Epithelial cell of esophagus (primary cell): ENCODE measurements around the gene ZNF691.

ENCODE experiments used
- DNase-seq: peaks from one replicate; pipeline ENCODE4 v3.0.0; 2010; ENCODE audit warnings: low read depth
- H3K4me3 ChIP-seq: 2 replicates; pipeline ENCODE4 v1.5.1; 2011; ENCODE audit warnings: mild to moderate bottlenecking, low read length, control low read depth
- TF ChIP-seq, protein P1 (sequence below): IDR thresholded peaks from 2 replicates; pipeline ENCODE4 v1.5.1; 2011; ENCODE audit warnings: low read depth, mild to moderate bottlenecking, low read length, control low read depth, inconsistent platforms; ENCODE audit not compliant: insufficient read depth; ENCODE audit errors: missing control alignments

ZNF691 gene

GRCh38 chr1:42832641-42833240, 13.7 kb upstream of the ZNF691 start:
- no peak overlapping the region for H3K4me3 ChIP-seq
- TF ChIP-seq, protein P1, sequence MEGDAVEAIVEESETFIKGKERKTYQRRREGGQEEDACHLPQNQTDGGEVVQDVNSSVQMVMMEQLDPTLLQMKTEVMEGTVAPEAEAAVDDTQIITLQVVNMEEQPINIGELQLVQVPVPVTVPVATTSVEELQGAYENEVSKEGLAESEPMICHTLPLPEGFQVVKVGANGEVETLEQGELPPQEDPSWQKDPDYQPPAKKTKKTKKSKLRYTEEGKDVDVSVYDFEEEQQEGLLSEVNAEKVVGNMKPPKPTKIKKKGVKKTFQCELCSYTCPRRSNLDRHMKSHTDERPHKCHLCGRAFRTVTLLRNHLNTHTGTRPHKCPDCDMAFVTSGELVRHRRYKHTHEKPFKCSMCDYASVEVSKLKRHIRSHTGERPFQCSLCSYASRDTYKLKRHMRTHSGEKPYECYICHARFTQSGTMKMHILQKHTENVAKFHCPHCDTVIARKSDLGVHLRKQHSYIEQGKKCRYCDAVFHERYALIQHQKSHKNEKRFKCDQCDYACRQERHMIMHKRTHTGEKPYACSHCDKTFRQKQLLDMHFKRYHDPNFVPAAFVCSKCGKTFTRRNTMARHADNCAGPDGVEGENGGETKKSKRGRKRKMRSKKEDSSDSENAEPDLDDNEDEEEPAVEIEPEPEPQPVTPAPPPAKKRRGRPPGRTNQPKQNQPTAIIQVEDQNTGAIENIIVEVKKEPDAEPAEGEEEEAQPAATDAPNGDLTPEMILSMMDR, result no peak
- DNase-seq, result no peak

- no peak for DNase-seq
- no peak overlapping the region for H3K4me3 ChIP-seq
- TF ChIP-seq, protein P1, result no peak
Measured at GRCh38 chr1:42833981-42834380, 12.4 kb upstream of the ZNF691 start.

DNA sequence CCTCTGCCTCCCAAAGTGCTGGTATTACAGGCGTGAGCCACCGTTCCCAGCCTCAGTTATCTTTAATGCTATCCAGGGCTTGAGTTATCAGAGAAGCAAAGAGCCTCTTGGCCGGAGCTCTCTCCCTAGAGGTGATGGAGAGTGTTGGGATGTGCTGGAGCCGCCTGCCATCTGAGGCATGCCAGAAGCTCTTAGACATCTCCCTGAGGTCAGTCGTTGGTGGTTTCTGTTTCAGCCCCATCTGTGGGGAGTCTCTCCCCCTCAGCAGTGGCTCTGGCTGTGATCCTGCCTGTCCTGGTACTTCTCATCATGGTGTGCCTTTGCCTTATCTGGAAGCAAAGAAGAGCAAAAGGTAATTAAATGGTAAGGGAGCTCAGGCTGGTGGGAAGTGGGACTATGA, 11.6 kb upstream of the ZNF691 start:
- H3K4me3 ChIP-seq, result no peak overlapping the region
- no peak for DNase-seq
- TF ChIP-seq, protein P1, result no peak

- H3K4me3 ChIP-seq, result no peak overlapping the region
- DNase-seq, result no peak
- TF ChIP-seq, protein P1, result no peak
Measured at GRCh38 chr1:42835422-42835821, 11.0 kb upstream of the ZNF691 start.

DNA sequence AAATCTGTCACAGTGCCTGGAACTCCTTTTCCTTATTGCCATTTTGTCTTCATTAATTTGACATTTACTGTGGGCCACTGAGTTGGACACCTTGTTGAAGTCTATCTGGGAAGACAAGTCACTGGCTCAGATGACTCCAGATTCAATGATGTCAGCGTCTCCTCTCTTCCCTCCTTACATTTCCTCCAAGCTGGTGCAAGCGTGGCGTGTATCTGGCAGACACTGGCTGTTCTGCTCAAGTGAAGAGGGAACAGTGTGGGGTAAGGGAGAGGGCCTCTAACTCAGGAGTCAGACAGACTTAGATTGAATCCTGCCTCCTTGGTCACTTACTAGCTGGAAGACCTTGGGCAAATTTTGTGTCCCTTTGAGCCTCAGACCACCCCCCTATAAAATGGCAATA, 8.7 kb upstream of the ZNF691 start:
- no peak for DNase-seq
- TF ChIP-seq, protein P1, result no peak

DNA sequence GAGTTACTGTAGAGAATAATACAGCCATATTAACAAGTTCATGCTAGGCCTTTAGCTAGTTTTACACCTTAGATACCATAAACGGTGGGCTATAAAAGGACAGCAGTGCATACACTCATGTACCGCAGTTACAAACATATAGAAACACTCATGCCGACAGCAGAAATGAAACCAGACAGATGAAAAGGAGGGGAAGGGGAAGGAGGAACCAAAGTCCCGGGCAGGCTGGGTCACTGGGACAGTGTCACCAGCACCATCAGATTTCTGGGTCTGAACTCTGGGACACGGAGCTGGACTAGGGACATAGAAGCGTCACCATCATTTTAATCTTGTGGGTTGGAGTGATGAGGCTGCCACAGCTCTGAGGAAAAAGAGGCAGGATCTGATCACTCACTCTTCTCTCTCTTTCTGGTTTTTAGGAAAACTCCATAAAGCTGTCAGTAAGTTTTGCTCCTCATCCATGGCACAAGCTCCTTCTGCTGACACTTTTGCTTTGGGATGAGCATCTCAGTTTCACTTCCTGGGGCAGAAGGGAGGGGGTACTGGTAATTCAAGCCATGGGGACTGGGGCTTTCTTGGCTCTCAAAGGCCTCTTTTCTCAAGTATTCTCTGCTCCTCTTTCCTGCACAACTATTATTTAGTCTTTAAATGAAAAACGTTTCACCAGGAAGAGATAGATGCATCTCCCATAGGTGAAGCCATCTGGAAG, 7.8 kb upstream of the ZNF691 start:
- no peak overlapping the region for H3K4me3 ChIP-seq
- no peak for DNase-seq
- TF ChIP-seq, protein P1, result no peak

More for the DNA sequence above, 8.7 kb upstream of the ZNF691 start:
- no peak overlapping the region for H3K4me3 ChIP-seq

DNA sequence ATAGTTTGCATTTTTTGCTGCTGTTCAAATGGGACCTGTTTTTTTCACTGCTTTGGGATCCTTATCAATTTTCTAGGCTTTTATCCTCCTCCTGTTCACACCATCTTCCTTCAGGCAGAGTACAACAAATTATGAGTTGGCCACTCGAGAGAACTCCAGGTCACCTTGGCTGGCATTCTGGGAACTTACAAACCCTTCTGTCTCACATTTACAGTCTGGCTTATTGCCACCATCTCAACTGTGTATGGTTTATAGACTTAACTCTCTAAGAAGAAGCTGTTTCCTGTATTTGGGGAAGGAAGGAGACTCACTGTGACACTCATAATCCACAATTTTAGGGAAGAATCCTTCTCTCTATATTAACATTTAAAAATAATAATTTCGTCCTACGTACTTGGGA, 5.4 kb upstream of the ZNF691 start:
- no peak for DNase-seq
- no peak overlapping the region for H3K4me3 ChIP-seq
- TF ChIP-seq, protein P1, result no peak
